ENCODE data around the gene CIDEC. TPM values are rescaled to one million over a fixed set of nuclear protein-coding genes. Genes with fewer than 3 reads are reported as not detected.
A peak's percentile ranks its signal among the peaks of the same experiment; 100 is the strongest.

The CIDEC gene
- total and polyA plus RNA-seq, 9 of the 15 experiments (the other 6 are each of a cell fraction or from before 2014, with no cell fraction given): not detected

- Histone ChIP-seq H3K4me3 (no peak overlapping the region), H2AFZ (ENCODE audit: low read depth, low read length) (peak overlapping the region; percentile 97), H4K20me1 (replicated peaks; ENCODE audit: control insufficient read depth, insufficient read depth, low read length) (no peaks in the 10 kb centered on the region), H3K79me2 (ENCODE audit: control insufficient read depth, insufficient read depth, low read length) (peaks cover 38% of the 10 kb centered on the region), H3K4me2 (ENCODE audit: insufficient read depth, low read length) (peak overlapping the region; percentile 91; the same call in 1 of the 2 replicates), H3K9me1 (ENCODE audit: control insufficient read depth, insufficient read depth, low read length) (peaks cover 7% of the 10 kb centered on the region), H3K9me3 (replicated peaks; ENCODE audit: control insufficient read depth, insufficient read depth, low read depth, low read length) (no peaks in the 10 kb centered on the region), H3K27me3 (ENCODE audit: control insufficient read depth in 2 of 2, insufficient read depth in 2 of 2, low read length in 2 of 2) (no peaks in the 10 kb centered on the region), H3K4me1 (replicated peaks in 1 of 2; ENCODE audit: control insufficient read depth in 2 of 2, insufficient read depth in 2 of 2, low read length in 2 of 2) (peaks cover 21 to 25% of the 10 kb centered on the region in 2 experiments), H3K27ac (ENCODE audit: extremely low read depth, low read depth, low read length) (no peak overlapping the region), H3K9ac (ENCODE audit: insufficient read depth in 1 of 2, low read depth in 2 of 2, low read length in 2 of 2) (peak overlapping the region in 1 of 2 experiments; percentile 98; a peak in 1 of 4 replicates), H3K36me3 (ENCODE audit: control insufficient read depth, insufficient read depth, low read length) (peaks cover 27% of the 10 kb centered on the region)
- intact Hi-C loops (cut with micrococcal nuclease): no loop called here
- FAIRE-seq: no peak
- CTCF ChIA-PET (ENCODE audit: low intra/inter-chr PET ratio): no interaction called here
- no peak for DNase-seq (ENCODE audit: extremely low read depth in 1 of 4, low spot score in 3 of 4)
- POLR2A ChIA-PET: interaction anchor here (0.9 to 3.4 kb wide), 6 partner anchors 9 to 415 kb away, joined by 3 to 33 read pairs (median 6); partner anchors contain the start of genes CIDEC and IL17RE
- no TSS peak for BruUV-seq (replicated peaks)
- ATAC-seq: no peak
- in situ Hi-C loops (cut with MboI): no loop called here
- WGBS (ENCODE audit: insufficient coverage, low coverage, missing lambda C conversion rate): 39% methylated on average over 5 of the region's 5 CpGs
- TF ChIP-seq ZNF561 (CRISPR knock-in tag; conservative IDR thresholded peaks at IDR 0.05) (no peak), DEAF1 (CRISPR knock-in tag; IDR thresholded peaks at IDR 0.05) (no peak), CEBPG (CRISPR knock-in tag; IDR thresholded peaks at IDR 0.05) (no peak), CEBPG (tag; conservative IDR thresholded peaks at IDR 0.05 in 1 of 2, IDR thresholded peaks at IDR 0.05 in 1 of 2) (peak; percentile 38 to 74), ZNF407 (IDR thresholded peaks at IDR 0.05; ENCODE audit: low read depth) (no peak), ZNF12 (CRISPR knock-in tag; IDR thresholded peaks at IDR 0.05) (no peak)
Observed at GRCh38 chr3:9889405-9889804, 9.4 kb upstream of the CIDEC start.
